Pancreas (tissue), 10 donors: Measurements from ENCODE around the gene UBE2D3. TPM values are rescaled to one million over a fixed set of nuclear protein-coding genes. Genes with fewer than 3 reads are reported as not detected.
A peak's percentile ranks its signal among the peaks of the same experiment; 100 is the strongest.

Experiments used
- ATAC-seq, 4 donors: fragments of 200-7000 bp; cut with Tn5 transposase; one replicate each; pipeline versions ENCODE4 v1.8.0 to v1.9.1; 2020; ENCODE audit warnings: mild to moderate bottlenecking in 4 of 4, moderate library complexity in 4 of 4
- DNase-seq, 6 donors: peaks; one replicate each; pipeline ENCODE4 v3.0.0-alpha.2; 2020
- FAIRE-seq: peaks from 2 replicates; lab custom pipeline; 2012; peaks lifted over from hg19 to GRCh38; lab: Jason Lieb, UNC
- H3K27ac ChIP-seq, 4 donors: fragments of 200-600 bp; sonication (generic); 1 replicate in 3 of 4; 2 replicates in 1 of 4; pipeline versions ENCODE4 v1.5.0 to v1.8.0; 2020
- H3K27me3 ChIP-seq, 4 donors: fragments of 200-600 bp; one replicate each; pipeline ENCODE4 v1.8.0; 2021
- H3K36me3 ChIP-seq, 3 donors: fragments of 200-600 bp; sonication (generic) in 1 of 3; one replicate each; pipeline versions ENCODE4 v1.5.0 to v1.8.0; 2020 to 2021
- H3K4me1 ChIP-seq, 3 donors: fragments of 200-600 bp; one replicate each; pipeline ENCODE4 v1.8.0; 2021
- H3K4me3 ChIP-seq, 4 donors: fragments of 200-600 bp; sonication (generic) in 2 of 4; one replicate each; pipeline versions ENCODE4 v1.5.0 to v1.8.0; 2020 to 2021
- H3K9me3 ChIP-seq, 4 donors: fragments of 200-600 bp; one replicate each; pipeline ENCODE4 v1.8.0; 2021
- WGBS, 2 donors: extraction: QIAGEN DNeasy Blood & Tissue Kit; methylation state at CpG; one replicate each; pipeline ENCODE4 v1.1.7; 2013; 5-methylcytosine and 5-hydroxymethylcytosine counted together
- intact Hi-C, 3 donors: fragments of 100-400 bp; cut with DNase I; formaldehyde crosslinking; loops; one replicate each; pipeline versions ENCODE4 v1.11.1 to v1.14.2; 2022
- polyA plus RNA-seq, 2 donors: library from polyadenylated mRNA; stranded (reverse); fragments of 200-250 nt; gene quantifications; one replicate each; pipeline ENCODE4 v1.2.3, GENCODE V29; 2013
- total RNA-seq, 6 donors: library from RNA; stranded (reverse); fragmentation: NEBNext Ultra II Directional in 4 of 6; extraction: Animal tissue kit (Norgen Biotek cat#: 25700) in 4 of 6; gene quantifications; one replicate each; pipeline versions ENCODE4 v1.2.1 to v1.2.4, GENCODE V29; 2021 to 2023
- TF ChIP-seq, protein P1 (sequence below), 4 donors: fragments of 200-600 bp; sonication (generic) in 3 of 4; IDR thresholded peaks; one replicate each; pipeline versions ENCODE4 v1.5.0 to v1.8.0; 2021; ENCODE audit warnings: antibody characterized with exemption in 4 of 4
- donor health status: healthy with polysubstance abuse.
- donor health status: DM: no; HTN: no; CAD: no; lungs with moderate emphysema.
- donor health status: DM: no; HTN: no; CAD: no.
- donor health status: control.
- donor health status: control.
- donor health status: Bipolar disorder and iron deficiency.
- donor health status: DM: yes; HTN: yes; CAD: no.
- donor health status: DM: no; HTN: no; CAD: no.
- donor health status: DM: no; HTN: no; CAD: no.
- donor health status: DM: yes; HTN: yes; CAD: no.

The UBE2D3 gene
- total RNA-seq (100 to 1,000 TPM in 5 of 6 donors, 10 to 100 TPM in 1; 90.6 to 141 (median 130) TPM), polyA plus RNA-seq (100 to 1,000 TPM in 1 of 2 donors, 10 to 100 TPM in 1; 98.2 to 137 TPM)

DNA sequence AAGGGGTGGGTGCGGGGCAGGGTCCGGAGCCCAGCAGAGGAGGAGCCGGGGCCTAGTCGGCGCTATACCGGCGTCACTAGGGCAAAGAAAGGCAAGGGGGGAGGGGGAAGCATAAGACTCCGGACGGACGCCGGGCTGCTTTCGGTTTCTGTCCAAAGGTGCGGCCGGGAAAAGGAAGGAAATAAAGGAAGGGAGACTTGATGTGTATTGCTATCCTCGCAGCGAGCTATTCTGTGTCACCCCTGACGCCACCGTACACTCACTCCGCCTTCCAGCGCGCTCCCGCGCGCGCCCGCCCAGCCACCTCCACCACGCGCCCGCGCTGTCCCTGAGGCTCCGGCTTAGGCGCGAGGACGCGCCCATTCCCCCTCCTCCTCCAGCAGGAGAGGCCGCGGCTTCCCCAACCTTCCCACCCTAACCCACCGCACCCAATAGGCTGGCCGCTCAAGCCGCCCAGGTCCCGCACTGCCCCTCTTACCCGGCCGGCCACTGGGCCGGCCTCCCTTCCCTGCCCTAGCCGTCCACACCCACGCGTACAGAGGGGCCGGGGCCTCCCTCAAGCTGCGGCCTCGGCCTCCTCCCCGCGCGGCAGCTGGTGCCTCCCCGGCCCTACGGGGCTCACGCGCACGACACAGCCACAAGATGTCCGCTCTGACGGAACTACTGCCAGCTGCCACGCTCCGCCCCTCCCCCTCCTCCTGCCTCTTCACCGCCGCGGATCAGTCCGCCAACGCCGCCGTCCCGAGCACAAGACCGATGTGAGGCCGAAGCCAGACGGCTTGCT lies at the start of gene UBE2D3:
Gene UBE2D3, minus strand, starts transcription at position 662 of the 784 bp plus-strand sequence. CDS start 1,043 bp downstream, outside the sequence.
- Histone ChIP-seq H3K9me3 (no peaks in the 10 kb centered on the region), H3K27ac (peak within 1 kb of the TSS; percentile 99 to 100 (median 100)), H3K4me3 (peak within 1 kb of the TSS; percentile 58 to 98 (median 72)), H3K4me1 (peaks cover 2 to 38% (median 21%) of the 10 kb centered on the region in 3 donors), H3K27me3 (no peaks in the 10 kb centered on the region), H3K36me3 (no peaks in the 10 kb centered on the region)
- TF ChIP-seq, protein P1, sequence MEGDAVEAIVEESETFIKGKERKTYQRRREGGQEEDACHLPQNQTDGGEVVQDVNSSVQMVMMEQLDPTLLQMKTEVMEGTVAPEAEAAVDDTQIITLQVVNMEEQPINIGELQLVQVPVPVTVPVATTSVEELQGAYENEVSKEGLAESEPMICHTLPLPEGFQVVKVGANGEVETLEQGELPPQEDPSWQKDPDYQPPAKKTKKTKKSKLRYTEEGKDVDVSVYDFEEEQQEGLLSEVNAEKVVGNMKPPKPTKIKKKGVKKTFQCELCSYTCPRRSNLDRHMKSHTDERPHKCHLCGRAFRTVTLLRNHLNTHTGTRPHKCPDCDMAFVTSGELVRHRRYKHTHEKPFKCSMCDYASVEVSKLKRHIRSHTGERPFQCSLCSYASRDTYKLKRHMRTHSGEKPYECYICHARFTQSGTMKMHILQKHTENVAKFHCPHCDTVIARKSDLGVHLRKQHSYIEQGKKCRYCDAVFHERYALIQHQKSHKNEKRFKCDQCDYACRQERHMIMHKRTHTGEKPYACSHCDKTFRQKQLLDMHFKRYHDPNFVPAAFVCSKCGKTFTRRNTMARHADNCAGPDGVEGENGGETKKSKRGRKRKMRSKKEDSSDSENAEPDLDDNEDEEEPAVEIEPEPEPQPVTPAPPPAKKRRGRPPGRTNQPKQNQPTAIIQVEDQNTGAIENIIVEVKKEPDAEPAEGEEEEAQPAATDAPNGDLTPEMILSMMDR (IDR thresholded peaks at IDR 0.05), result no peak
- intact Hi-C loops, result no loop called here
- no peak for FAIRE-seq
- ATAC-seq, result peak; percentile 69 to 78 (median 78)
- WGBS, 2 donors, result 0% methylated on average over 53 to 73 of the region's 73 CpGs
- DNase-seq, result peak; percentile 91 to 97 (median 94)

DNA sequence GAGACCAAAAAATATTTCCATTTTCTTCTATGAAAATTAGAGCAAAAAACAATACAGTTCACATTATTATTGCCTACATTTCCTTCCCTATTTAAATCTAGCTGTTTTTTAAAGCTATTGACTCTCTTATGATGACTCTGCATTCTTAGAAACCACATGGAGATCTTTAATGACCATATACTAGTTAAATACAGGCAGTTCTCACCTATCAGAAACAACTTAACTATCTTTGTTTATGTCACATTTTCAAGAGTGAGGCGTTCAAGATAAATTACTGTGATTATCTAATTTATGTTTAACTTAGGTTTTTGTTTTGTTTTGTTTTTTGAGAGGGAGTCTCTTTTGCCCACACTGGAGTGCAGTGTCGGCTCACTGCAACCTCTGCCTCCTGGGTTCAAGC lies 44.4 kb upstream of the UBE2D3 start:
- FAIRE-seq, result no peak
- no peak for DNase-seq
- TF ChIP-seq, protein P1 (IDR thresholded peaks at IDR 0.05), result no peak
- Histone ChIP-seq H3K36me3 (no peaks in the 10 kb centered on the region), H3K4me1 (peaks cover 0 to 16% (median 14%) of the 10 kb centered on the region in 3 donors), H3K9me3 (no peaks in the 10 kb centered on the region), H3K4me3 (no peak overlapping the region), H3K27me3 (no peaks in the 10 kb centered on the region), H3K27ac (no peak overlapping the region)
- ATAC-seq, result no peak
- whole genome bisulfite sequencing, 2 donors, result 57 to 59% methylated on average over 2 of the region's 2 CpGs
- intact Hi-C loops, result no loop called here

DNA sequence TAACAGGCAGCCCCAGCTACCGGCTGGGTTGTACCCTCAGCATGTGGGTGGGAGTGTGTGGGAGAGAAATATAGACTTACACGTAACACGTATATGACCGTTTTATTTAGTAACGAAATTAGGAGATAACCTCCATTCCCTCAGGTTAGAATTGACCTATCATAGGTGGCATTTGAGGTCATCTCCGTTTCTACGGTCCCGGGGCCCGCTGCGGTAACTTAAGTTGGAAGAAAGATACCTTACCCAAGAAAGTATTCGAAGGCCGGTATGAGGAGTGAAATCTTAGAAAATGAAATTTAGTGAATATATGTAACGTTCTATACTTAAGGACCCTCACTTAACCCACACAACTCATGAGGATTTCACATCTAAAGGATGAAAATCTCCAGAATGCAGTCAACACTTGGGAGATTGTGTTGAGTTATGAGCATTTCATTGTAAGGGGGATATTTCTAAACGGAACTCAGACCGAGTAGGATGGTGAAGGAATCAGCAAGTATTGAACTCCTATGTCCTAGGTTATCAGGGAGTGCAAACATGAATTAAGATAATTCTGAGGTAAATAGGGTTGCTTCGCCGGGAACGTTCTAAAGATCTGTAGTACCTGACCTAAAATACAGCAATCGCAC lies 42.3 kb upstream of the UBE2D3 start:
- no peaks in the 10 kb centered on the region for H3K9me3 ChIP-seq
- peaks cover 0 to 16% (median 14%) of the 10 kb centered on the region in 3 donors for H3K4me1 ChIP-seq
- H3K27me3 ChIP-seq, result no peaks in the 10 kb centered on the region
- WGBS, 2 donors, result 1 to 3% methylated on average over 19 of the region's 19 CpGs
- no peak for FAIRE-seq
- TF ChIP-seq, protein P1 (IDR thresholded peaks at IDR 0.05), result no peak
- no peaks in the 10 kb centered on the region for H3K36me3 ChIP-seq
- intact Hi-C loops, result no loop called here
- H3K4me3 ChIP-seq, result peak overlapping the region; percentile 53 to 74 (median 58)
- H3K27ac ChIP-seq, result peak overlapping the region; percentile 86 to 98 (median 94)
- ATAC-seq, result peak; percentile 0 to 12 (median 6)
- DNase-seq, result no peak

DNA sequence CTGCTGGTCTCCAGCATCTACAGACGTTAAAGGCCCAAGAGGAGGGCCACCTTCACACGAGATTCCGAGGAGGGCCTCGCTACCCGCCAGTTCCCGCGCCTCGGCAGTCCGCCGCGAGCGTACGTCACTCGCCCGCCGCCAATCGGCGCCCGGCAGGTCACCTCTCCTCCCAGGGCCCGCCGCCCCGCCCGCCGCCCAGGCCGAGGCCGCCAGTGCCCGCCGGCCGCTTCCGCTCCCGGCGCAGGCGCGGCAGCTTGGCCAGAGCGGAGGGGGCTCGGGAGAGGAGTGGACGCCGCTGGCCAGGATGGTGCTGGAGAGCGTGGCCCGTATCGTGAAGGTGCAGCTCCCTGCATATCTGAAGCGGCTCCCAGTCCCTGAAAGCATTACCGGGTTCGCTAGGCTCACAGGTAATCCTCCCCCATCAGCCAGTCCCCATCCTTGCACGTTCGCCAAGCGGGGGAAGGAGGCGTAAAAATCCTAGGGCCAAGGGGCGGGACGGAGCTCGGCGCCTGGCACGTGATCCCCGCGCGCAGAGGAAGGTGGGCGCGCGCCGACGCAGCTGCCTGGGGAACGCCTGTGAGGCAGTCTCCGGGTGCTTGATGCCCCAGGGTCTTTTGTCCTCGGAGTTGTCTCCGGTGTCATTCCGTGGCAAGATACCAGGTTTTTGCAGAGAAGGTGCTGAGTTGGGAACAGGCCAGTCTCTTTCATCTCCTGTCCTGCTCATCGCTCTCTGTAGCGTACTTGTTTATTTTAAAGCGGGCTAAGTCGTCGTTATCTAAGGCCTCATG lies 41.6 kb upstream of the UBE2D3 start, which contains the start of gene CISD2:
Gene CISD2, plus strand, starts transcription at position 212 of the 788 bp plus-strand sequence. Its CDS starts 93 bp downstream, at position 305.
- no peaks in the 10 kb centered on the region for H3K27me3 ChIP-seq
- peak; percentile 94 to 98 (median 97) for ATAC-seq
- WGBS, 2 donors, result 0 to 1% methylated on average over 24 to 71 of the region's 71 CpGs
- H3K27ac ChIP-seq, result peak within 1 kb of the TSS; percentile 86 to 98 (median 94)
- no peaks in the 10 kb centered on the region for H3K36me3 ChIP-seq
- peak within 1 kb of the TSS; percentile 53 to 74 (median 58) for H3K4me3 ChIP-seq
- H3K4me1 ChIP-seq, result peaks cover 0 to 16% (median 14%) of the 10 kb centered on the region in 3 donors
- no peaks in the 10 kb centered on the region for H3K9me3 ChIP-seq
- peak; percentile 90 to 96 (median 94) for DNase-seq
- TF ChIP-seq, protein P1 (IDR thresholded peaks at IDR 0.05), result no peak
- intact Hi-C loops, result no loop called here
- FAIRE-seq, result no peak
